Mammary epithelial cell (primary cell): ENCODE measurements around the gene ABHD10.

ENCODE experiments used
- EZH2 ChIP-seq: IDR thresholded peaks from 2 replicates; pipeline ENCODE4 v1.6.1; 2012; ENCODE audit warnings: low read length, inconsistent platforms, borderline replicate concordance
- TF ChIP-seq, protein P1 (sequence below), 2 donors: IDR thresholded peaks in 1 of 2; conservative IDR thresholded peaks in 1 of 2; 2 replicates each; pipeline ENCODE4 v1.5.1; 2011 to 2012; ENCODE audit warnings: inconsistent platforms in 2 of 2, low read length in 2 of 2, mild to moderate bottlenecking in 2 of 2, control low read depth in 1 of 2, low read depth in 1 of 2; ENCODE audit not compliant: insufficient read depth in 1 of 2; ENCODE audit errors: extremely low read depth in 1 of 2

GRCh38 chr3:112034436-112034835 lies 55.6 kb downstream of the ABHD10 start, which contains the start of gene TMPRSS7:
- TF ChIP-seq, protein P1, sequence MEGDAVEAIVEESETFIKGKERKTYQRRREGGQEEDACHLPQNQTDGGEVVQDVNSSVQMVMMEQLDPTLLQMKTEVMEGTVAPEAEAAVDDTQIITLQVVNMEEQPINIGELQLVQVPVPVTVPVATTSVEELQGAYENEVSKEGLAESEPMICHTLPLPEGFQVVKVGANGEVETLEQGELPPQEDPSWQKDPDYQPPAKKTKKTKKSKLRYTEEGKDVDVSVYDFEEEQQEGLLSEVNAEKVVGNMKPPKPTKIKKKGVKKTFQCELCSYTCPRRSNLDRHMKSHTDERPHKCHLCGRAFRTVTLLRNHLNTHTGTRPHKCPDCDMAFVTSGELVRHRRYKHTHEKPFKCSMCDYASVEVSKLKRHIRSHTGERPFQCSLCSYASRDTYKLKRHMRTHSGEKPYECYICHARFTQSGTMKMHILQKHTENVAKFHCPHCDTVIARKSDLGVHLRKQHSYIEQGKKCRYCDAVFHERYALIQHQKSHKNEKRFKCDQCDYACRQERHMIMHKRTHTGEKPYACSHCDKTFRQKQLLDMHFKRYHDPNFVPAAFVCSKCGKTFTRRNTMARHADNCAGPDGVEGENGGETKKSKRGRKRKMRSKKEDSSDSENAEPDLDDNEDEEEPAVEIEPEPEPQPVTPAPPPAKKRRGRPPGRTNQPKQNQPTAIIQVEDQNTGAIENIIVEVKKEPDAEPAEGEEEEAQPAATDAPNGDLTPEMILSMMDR (conservative IDR thresholded peaks at IDR 0.05 in 1 of 2, IDR thresholded peaks at IDR 0.05 in 1 of 2; ENCODE audit: extremely low read depth in 1 of 2, insufficient read depth in 1 of 2, low read depth in 1 of 2, low read length in 2 of 2) = no peak
- TF ChIP-seq EZH2 = no peak
